AG09309 (cell line): ENCODE data around the gene ZNF774.

Experiments
- DNase-seq: peaks from one replicate; pipeline ENCODE4 v3.0.0-alpha.2; 2010; ENCODE audit warnings: low read depth
- H3K4me3 ChIP-seq: 2 replicates; pipeline ENCODE4 v1.5.1; 2011; ENCODE audit warnings: mild to moderate bottlenecking, low read depth, low read length, moderate library complexity; ENCODE audit not compliant: control insufficient read depth
- CTCF ChIP-seq: IDR thresholded peaks from 2 replicates; pipeline ENCODE4 v1.5.1; 2011; ENCODE audit warnings: mild to moderate bottlenecking, low read depth, low read length, inconsistent platforms; ENCODE audit not compliant: insufficient read depth, control insufficient read depth; ENCODE audit errors: missing control alignments

Gene ZNF774

GRCh38 chr15:90394074-90394473 is 42.0 kb downstream of the ZNF774 start:
- DNase-seq = no peak
- TF ChIP-seq CTCF = no peak
- H3K4me3 ChIP-seq = no peak overlapping the region

- DNase-seq = no peak
- TF ChIP-seq CTCF = no peak
Observed at GRCh38 chr15:90394748-90395442, 42.8 kb downstream of the ZNF774 start.

GRCh38 chr15:90396321-90396720 is 44.2 kb downstream of the ZNF774 start:
- no peak overlapping the region for H3K4me3 ChIP-seq
- no peak for DNase-seq
- no peak for TF ChIP-seq CTCF

More at GRCh38 chr15:90394748-90395442, 42.8 kb downstream of the ZNF774 start:
- H3K4me3 ChIP-seq = no peak overlapping the region

- no peak for TF ChIP-seq CTCF
- no peak overlapping the region; the same call in 1 of the 2 replicates for H3K4me3 ChIP-seq
- DNase-seq = no peak
Observed at GRCh38 chr15:90400005-90400758, 48.1 kb downstream of the ZNF774 start.

GRCh38 chr15:90400759-90401314 is 48.8 kb downstream of the ZNF774 start:
- TF ChIP-seq CTCF = no peak
- peak; percentile 85 for DNase-seq
- no peak overlapping the region; the same call in 1 of the 2 replicates for H3K4me3 ChIP-seq

- no peak for DNase-seq
- H3K4me3 ChIP-seq = no peak overlapping the region
Observed at GRCh38 chr15:90401495-90401894, 49.4 kb downstream of the ZNF774 start.

More at GRCh38 chr15:90401495-90401894, 49.4 kb downstream of the ZNF774 start:
- TF ChIP-seq CTCF = no peak
